Activated naive CD8-positive, alpha-beta T cell treated with anti-CD3 and anti-CD28 coated beads, Interleukin-2, amount 50 U/mL, for 16 hours (primary cell): Measurements from ENCODE around the gene RIC8B.

Source experiments
- DNase-seq: peaks from one replicate; pipeline ENCODE4 v3.0.0-alpha.2; 2020; ENCODE audit warnings: low read depth, low spot score

RIC8B gene

GRCh38 chr12:106758349-106759110 is 16.0 kb upstream of the RIC8B start:
- no peak for DNase-seq

DNA sequence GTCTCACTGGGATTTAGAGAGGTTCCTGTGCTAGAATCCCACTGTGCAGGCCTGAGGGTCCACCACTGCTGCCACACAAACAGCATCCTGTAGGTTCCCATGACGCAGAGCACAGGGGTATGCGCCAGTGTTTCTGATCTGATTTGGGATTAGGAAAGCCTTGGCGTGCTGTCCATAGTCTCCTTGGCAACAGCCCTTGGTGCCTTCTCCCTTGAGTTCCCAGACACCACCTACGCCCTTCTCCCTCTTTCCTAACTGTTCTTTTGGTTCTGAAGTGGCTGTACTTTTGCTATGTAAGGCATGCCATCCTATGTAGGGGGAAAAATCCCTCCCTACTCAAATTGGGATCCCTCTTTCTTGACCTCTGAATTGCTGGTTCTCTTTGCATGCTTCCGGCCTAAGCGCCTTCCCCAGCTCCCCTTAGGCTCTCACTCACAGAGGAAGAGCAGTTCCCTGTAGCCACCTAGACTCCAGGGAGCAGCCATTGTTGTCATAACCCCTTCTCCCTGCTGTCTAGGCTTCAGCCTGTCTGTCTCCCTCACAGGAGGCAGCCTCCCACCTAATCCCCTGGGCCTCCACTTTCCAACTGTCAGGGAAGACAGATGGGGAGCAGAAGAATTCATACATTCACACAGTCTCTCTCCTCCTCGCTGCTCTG is 14.8 kb upstream of the RIC8B start:
- no peak for DNase-seq

- no peak for DNase-seq
These were observed 14.3 kb upstream of the RIC8B start for GRCh38 chr12:106760184-106760531.

GRCh38 chr12:106764220-106764619 is 10.3 kb upstream of the RIC8B start:
- no peak for DNase-seq

DNA sequence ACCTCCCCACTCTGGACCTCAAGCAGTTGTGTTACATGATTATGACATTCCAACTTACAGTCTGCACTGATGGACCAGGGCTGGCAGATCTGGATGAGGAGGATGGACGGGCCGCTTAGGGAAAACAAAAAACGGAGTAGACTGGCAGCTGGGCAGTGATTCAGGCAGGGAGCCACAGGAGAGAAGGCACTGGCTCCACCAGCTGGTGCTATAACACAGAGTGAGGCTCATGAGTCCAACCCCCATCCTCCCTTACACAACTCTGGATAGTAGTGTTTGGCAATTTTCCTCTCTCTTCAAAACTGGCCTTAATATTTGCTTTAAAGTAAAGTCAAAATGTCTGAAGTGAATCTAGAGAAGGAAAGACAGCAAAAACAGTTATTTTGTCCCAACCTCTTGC is 9.7 kb upstream of the RIC8B start:
- no peak for DNase-seq

DNA sequence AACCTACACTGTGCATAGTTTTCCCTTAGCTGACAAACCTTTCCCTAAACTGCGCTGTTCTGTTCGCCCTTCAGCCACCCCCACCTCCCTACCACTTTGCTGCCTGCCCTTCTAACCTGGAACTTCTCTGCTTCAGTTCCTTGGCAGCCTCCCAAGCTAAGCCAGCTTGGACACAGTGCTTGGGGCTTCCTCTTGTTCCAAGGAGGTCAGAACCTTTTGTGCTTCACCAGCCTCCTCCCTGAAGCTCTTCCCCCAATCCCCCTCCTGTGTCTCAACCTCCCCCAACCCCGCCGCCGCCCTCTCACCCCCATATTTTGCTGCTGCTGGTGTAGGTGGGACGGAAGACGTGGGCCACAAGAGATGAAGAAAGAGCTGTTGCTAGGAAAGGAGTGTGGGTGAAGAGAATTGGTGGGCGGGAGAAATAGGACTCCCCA is 8.1 kb upstream of the RIC8B start:
- DNase-seq = no peak

- DNase-seq = no peak
These were observed 7.3 kb upstream of the RIC8B start for GRCh38 chr12:106767206-106767605.

- DNase-seq = no peak
These were observed 6.3 kb upstream of the RIC8B start for GRCh38 chr12:106767954-106768822.

- no peak for DNase-seq
These were observed 5.4 kb upstream of the RIC8B start for GRCh38 chr12:106769078-106769477.

- DNase-seq = no peak
These were observed 4.9 kb upstream of the RIC8B start for GRCh38 chr12:106769546-106769945.

DNA sequence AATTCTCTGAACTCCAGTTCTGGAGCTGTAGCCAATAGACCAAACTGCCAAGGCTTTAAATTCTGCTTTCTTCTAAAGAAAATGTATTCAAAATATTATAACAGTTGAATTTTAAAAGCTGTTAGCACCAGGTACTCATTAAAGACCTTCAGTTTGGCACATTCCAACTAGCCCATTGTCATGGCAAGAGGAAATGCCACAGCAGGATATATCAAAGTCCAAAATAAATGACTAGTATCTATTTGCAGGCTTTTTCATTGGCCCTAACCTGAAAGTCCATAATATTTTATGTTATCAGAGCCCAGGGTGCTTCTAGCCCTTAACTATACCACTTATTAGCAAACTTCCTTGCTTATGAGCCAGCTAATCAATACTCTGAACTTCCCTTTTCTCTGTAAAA is 3.1 kb upstream of the RIC8B start:
- no peak for DNase-seq

- no peak for DNase-seq
These were observed 1.0 kb upstream of the RIC8B start for GRCh38 chr12:106773286-106774004.

GRCh38 chr12:106774808-106775524 is 484 bp downstream of the RIC8B start:
- no peak for DNase-seq

GRCh38 chr12:106776897-106777296 is 2.4 kb downstream of the RIC8B start:
- no peak for DNase-seq

DNA sequence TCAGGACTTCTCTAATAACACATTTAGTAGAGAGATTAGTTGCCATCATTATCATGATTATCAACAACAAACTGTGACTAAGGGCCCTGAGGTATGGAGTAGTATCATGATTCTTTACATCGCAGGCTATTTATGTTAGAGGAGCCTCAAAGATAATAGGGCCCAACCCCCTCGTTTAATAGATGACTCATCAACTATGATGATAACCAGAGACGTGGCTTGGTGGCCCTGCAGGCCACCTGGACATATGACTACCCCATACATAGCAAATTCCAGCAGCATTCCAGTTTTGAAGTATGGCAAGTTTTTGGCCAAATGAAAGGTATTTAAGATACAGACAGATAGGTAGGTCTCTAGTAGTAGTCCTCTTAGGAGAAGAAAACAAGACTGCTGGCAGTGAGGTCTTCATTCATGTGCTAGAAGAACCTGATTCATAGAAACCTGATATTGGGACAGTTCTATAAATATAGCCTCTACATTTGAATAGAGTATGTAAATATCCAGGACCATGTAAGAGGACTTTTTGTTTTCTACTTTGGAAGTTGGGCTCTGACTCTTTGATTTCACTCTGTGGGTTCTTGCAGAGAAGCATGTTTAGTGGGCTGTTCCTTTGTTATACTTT is 5.6 kb downstream of the RIC8B start:
- DNase-seq = no peak

- no peak for DNase-seq
These were observed 8.1 kb downstream of the RIC8B start for GRCh38 chr12:106782619-106783018.

GRCh38 chr12:106783515-106783914 is 9.0 kb downstream of the RIC8B start:
- no peak for DNase-seq

DNA sequence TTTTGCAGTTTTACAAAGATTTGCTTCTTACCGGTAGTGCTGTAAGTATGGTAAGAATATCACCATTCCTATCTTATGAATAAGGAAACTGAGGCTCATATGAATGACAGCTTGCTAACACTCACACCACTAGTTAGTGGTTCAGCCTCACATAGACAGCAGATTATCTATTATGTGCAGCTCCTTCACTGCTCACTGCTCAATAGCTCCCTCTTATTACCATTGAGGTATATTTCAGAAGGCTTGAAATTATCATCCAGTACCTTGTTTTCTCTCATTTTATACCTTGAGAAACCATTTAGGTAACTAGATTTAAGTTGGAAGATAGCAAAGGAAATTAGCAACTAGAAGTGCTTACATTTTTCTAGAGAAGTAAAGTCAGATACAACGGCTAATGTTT is 15.5 kb downstream of the RIC8B start:
- DNase-seq = no peak

- no peak for DNase-seq
These were observed 17.0 kb downstream of the RIC8B start for GRCh38 chr12:106791531-106791930.

DNA sequence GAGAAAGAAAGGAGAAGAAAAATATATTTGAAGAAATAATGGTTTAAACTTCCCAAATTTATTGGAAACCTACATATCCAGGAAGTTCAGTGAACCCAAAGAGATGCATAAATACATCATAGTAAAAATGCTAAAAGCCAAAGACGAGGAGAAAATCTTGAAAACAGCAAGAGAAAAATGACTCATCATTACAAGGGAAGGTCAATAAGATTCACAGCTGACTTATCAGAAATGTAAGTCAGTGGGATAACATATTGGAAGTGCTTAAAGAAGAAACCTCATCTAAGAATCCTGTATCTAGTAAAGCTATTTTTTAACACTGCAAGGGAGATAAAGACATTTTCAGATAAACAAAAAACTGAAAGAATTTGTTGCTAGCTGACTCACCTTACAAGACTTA is 19.9 kb downstream of the RIC8B start:
- DNase-seq = no peak
